ENCODE data around the gene DOHH.

- TF ChIP-seq POLR2AphosphoS5 (IDR thresholded peaks at IDR 0.05; ENCODE audit: low read depth, low read length): no peak
- TF ChIP-seq POLR2A (IDR thresholded peaks at IDR 0.05; ENCODE audit: low read depth, low read length): no peak
- no peak for TF ChIP-seq SPI1 (IDR thresholded peaks at IDR 0.05; ENCODE audit: low read depth, low read length)
Observed at GRCh38 chr19:3513229-3514140, 13.0 kb upstream of the DOHH start.
